Frontal cortex (tissue), 4 donors: ENCODE measurements around the gene TMEM63A. TPM values are rescaled to one million over a fixed set of nuclear protein-coding genes. Genes with fewer than 3 reads are reported as not detected.
"Not testable (repeated sequence)": the region's sequence is repeated elsewhere in the genome, so short reads cannot be mapped to it uniquely, and the experiment has no call there.

ENCODE experiments used
- DNase-seq, 2 donors: peaks; one replicate each; pipeline ENCODE4 v3.0.0; 2012; ENCODE audit warnings: low spot score in 2 of 2
- FAIRE-seq: peaks from 2 replicates; lab custom pipeline; 2012; peaks lifted over from hg19 to GRCh38; lab: Jason Lieb, UNC
- total RNA-seq: library from RNA; depleted of rRNA; stranded (reverse); fragments of >200 nt; gene quantifications from one replicate; pipeline ENCODE4 v1.2.3, GENCODE V29; 2014
- donor health status: control.
- donor health status: control.
- donor health status: control.

The TMEM63A gene
- total RNA-seq, 1 donor from 2014 or later, result 0.82 TPM

- DNase-seq, result no peak
- no peak for FAIRE-seq
Observed at GRCh38 chr1:225830841-225831240, 51.3 kb downstream of the TMEM63A start.

- no peak for DNase-seq
- FAIRE-seq, result no peak
Observed at GRCh38 chr1:225828706-225829345, 53.4 kb downstream of the TMEM63A start.

GRCh38 chr1:225827076-225827475, 55.1 kb downstream of the TMEM63A start:
- DNase-seq, result no peak

DNA sequence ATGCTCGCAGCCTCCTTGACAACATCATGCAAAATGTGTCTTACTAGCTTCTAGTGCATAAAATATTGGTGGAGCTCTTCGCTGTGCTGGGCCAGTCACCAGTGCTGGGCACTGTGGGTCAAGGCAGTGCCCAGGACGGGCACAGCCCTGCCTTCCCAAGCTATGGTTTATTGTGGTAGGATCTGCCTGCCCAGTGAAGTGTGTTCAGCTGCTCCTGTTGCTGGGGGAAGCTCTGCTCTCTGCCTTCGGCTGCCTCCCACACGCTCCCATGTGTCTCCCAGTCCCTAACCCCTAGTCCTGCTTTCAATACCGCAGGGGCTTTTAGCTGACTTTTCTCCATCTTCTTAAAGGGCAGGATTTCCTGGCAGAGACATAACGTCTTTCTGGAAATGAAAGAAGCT, 56.6 kb downstream of the TMEM63A start:
- no peak for DNase-seq
- no peak for FAIRE-seq

More at GRCh38 chr1:225827076-225827475, 55.1 kb downstream of the TMEM63A start:
- FAIRE-seq, result no peak

- DNase-seq, result no peak
- FAIRE-seq, result no peak
Observed at GRCh38 chr1:225825078-225825477, 57.1 kb downstream of the TMEM63A start.

DNA sequence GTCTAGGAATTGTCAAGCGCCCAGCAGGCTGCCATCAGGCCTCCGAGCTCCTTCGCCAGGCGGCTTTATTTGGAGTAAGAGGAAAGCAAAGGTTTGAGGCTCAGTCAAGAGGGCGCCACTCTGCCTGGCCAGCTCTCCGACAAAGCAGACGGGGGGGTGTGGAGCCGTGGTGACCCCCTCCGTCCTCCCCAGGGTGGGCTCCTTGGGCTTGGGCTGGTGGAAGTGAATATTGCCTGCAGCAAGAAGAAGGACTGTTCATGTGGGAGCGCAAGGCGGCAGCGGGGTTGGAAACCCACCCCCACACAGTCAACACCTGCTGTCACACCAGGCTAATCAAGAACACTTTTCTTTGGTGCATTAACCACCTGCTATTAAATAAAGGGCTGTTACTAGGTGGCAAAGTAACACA, 57.6 kb downstream of the TMEM63A start:
- FAIRE-seq (no peak), DNase-seq (no peak)

- FAIRE-seq, result no peak
- DNase-seq, result no peak
Observed at GRCh38 chr1:225823811-225824261, 58.3 kb downstream of the TMEM63A start.

- FAIRE-seq, result no peak
- DNase-seq, result no peak
Observed at GRCh38 chr1:225822655-225823403, 59.4 kb downstream of the TMEM63A start.

GRCh38 chr1:225820522-225821120, 61.6 kb downstream of the TMEM63A start:
- FAIRE-seq (no peak), DNase-seq (no peak)

DNA sequence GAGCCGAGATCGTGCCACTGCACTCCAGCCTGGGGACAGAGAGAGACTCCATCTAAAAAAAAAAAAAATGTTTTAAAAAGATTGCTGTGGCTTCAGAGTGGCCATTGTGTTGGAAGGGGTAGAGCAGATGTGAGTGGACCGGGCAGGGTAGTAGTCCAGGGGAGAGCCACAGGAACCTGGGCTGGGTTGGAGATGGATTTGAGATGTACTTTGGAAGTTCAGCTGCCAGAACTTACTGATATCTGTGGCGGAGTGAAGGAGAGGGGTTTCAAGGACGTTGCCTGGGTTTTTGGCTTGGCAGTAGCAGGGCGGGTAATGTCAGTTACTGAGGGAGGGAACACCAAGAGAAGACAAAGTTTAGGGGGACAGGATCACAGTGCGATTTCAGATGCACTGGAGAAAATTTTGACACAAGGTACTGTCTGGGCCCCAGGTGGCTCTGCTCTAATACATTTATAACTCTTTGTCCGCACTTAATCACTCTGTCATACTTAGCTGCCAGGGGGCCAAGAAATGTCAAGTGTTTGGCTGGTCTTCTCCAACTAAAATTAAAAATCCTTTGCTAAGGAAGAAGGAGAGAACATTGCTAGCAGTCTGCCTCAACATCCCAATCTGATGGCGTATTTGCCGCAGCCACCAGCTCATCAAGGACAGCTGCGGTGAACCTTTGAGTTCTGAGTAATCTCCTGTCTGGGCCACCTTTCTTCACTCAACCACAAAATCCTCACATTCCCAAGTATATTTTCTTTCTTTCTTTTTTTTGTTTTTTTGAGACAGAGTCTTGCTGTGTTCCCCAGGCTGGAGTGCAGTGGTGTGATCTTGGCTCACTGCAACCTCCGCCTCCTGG, 62.6 kb downstream of the TMEM63A start:
- FAIRE-seq (no peak), DNase-seq (no peak)

GRCh38 chr1:225818229-225818628, 64.0 kb downstream of the TMEM63A start:
- DNase-seq (no peak), FAIRE-seq (no peak)

DNA sequence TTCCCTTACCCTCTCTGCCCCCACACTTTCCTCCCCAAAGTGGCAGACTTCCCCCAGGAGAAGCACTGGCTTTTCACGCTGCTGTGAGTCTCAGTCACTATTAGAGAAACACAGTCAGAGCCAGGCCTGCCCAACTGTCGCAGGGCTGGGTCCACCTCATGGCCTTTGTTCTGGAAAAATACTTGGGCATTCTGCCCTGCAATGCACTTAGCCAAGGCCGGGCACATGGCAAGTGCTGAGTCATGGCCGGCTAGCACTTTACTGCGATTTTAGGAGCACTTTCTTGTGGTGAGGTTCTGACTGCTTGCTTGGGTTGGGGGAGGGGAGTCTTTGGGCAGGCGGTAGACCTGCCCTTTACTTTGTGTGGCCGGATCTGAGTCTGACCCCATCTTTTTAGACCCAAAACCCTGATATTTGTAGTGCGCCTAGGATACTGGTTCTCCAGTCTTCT, 64.5 kb downstream of the TMEM63A start:
- no peak for FAIRE-seq
- DNase-seq, result peak; percentile 63

DNA sequence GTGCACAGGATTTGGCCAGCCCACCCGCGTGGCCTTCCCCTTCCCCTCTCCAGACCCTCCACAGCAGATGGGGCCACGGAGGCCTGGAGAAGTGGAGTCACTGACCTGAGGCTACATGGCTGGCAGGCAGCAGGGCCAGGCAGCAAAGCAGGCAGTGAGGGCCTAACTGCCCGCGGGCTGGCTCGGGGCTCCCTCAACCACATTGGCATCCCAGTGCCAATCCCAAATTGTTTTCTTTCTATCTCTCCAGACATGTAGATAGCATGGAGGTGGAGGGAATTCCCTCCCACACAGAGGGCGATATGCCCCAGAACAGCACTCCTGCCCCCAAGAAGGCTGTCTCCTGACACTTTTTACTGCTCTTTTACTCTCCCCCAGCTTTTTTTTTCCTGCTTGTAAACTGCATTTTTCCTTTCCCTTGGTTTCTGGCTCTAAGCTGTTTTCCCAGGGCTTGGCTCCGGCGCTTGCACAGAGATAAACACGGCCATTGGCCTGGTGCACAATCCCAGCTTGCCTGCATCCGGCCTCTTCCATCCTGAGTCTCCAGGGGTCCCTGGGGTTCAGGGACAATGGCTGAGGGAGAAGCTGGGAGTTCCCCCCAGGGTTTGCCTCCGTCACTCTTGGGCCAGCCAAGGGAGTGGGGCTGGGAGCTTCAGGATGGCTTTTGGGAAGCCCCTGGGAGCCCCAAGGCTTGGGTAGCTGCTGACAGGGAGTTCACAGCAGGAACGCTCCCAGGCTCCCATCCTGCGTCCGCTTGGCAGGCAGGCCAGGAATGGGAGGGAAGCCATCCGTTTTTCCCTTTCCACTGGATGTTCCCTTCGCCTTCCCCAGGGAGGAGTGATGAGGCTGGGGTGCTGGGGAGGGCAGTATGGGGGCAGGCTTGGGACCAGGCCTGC, 65.3 kb downstream of the TMEM63A start:
- DNase-seq, result no peak
- FAIRE-seq, result no peak

DNA sequence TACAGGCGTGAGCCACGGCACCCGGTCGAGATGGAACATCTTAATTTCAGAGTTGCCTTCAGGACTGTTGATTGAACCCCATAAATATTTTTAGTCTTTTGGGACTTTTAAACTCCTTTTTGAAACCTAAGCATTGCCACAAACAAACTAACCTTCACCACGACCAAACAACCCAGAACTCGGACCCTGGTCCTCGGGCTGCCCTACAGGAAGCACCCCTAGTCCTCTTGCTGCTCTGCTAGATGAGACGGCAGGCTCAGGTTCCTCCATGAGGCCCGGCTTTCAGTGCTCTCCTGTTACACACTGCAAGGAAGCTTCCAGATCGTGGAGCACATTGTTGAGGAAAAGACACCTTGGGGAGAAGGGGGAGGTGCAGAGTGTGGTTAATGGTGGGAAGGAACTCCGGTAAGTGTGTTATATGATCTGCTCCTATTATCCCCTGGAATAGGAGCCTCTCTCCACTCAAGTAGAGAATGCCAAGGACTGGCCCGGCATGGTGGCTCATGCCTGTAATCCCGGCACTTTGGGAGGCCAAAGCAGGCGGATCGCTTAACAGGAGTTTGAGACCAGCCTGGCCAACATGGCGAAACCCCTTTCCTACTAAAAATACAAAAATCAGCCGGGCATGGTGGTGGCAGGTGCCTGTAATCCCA, 66.5 kb downstream of the TMEM63A start:
- FAIRE-seq (no peak), DNase-seq (no peak)

GRCh38 chr1:225815090-225815489, 67.1 kb downstream of the TMEM63A start:
- not testable (repeated sequence) for DNase-seq, FAIRE-seq

DNA sequence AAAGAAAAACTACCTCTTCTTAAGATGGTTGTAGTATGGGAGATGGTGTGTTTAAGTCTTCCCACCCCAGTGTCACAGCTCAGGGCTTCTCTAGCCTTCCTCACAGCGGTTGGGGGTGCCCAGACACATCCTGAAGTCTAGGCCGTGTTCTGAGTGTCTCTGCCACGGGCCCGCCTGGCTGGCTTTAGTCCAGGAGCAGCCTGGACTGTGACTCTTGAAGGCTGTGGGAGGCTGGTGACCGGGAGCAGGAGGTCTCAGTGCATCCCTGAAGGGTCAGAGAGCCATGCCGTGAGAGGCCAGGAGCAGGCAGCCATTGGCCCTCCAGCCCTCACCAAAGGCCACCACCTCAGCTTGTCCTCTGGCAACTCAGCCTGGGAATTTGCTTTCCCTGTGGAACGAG, 67.8 kb downstream of the TMEM63A start:
- DNase-seq (no peak), FAIRE-seq (no peak)

DNA sequence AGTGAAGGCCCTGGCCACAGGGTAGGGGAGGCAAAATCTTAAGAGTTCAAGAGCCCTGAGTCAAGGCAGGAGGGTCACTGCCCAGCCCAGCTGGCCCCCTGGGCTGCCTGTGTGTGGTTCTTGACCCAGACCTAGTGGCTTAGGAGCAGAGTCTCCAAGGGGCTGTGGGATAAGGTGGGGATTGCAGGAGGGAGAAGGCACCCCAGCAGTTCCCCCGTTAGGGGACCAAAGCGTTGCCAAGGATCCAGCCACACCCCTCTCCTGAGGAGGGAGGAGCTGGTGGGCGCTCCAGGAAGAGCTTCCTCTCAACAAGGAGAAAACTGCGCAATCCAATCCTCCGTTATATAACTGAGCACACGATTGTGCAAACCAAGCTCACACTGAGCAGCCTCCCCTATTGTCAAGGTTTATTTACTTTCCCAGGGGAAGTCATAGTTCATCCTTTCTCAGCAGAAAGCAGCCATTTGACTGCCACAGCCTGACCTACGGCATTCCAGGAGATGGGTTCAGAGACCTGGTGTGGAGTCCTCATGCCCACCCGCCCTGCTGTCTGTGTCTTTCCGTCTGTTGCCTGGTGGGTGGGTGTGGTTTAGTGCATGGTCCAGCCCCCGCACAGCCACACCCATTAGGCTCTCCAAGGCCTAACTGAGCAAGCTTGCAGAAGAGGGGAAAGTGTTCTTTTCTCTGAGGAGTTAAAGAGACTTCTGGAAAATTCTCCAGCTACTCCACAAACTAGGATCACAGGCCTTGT, 68.8 kb downstream of the TMEM63A start:
- FAIRE-seq (no peak), DNase-seq (peak in 1 of 2 donors; percentile 32)
